CD4-positive, alpha-beta T cell treated with Interleukin-4 for 1 hour (primary cell): ENCODE data around the gene FAH.
A peak's percentile ranks its signal among the peaks of the same experiment; 100 is the strongest.
"Not testable (repeated sequence)": the region's sequence is repeated elsewhere in the genome, so short reads cannot be mapped to it uniquely, and the experiment has no call there.

ENCODE experiments used
- DNase-seq, 2 donors: peaks; one replicate each; pipeline ENCODE4 v3.0.0-alpha.2; 2020 to 2022

Gene FAH

GRCh38 chr15:80152896-80153876 is at the start of gene FAH:
Gene FAH, plus strand, starts transcription at chr15:80152999. Its CDS starts 56 bp downstream, at chr15:80153055.
- peak; percentile 34 to 47 for DNase-seq

- DNase-seq: no peak
Measured at GRCh38 chr15:80105193-80105592, 47.6 kb upstream of the FAH start.

DNA sequence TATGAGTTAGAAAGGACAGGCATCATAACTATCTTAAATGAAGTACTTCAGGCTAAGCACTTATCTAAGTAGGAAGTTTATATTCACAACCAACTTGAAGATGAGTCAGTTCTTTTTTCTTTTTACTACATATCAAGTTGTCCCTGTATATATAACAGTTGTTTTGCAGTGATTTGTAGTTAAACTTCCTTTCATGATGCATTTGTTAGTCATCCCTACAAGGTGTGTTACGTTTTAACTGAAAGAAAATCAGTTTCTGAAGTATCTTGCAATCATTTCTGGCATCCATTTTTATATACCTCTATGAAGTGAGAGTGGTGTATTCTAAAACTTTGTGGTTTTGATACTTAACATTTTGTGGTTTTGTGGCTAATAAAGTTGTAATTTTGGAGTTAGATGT is 47.2 kb upstream of the FAH start:
- no peak for DNase-seq

DNA sequence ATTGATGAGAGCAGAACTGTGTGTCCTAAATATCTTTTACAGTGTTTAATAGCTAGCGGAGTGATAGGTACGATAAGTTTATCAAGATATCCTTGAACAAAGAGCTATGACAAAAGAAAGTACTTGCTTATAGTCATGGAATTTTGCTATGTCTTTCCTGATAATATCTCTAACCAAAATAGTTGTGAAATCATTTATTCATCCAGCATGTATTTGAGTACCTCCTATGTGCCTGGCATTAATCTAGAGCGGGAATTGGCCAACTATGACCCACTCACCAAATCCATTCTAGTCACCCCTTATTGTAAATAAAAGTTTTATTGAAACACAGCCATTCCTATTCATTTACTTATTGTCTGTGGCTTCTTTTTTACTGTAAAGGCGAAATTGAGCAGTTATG is 46.7 kb upstream of the FAH start:
- no peak for DNase-seq

- DNase-seq: no peak
Measured at GRCh38 chr15:80107204-80107603, 45.6 kb upstream of the FAH start.

DNA sequence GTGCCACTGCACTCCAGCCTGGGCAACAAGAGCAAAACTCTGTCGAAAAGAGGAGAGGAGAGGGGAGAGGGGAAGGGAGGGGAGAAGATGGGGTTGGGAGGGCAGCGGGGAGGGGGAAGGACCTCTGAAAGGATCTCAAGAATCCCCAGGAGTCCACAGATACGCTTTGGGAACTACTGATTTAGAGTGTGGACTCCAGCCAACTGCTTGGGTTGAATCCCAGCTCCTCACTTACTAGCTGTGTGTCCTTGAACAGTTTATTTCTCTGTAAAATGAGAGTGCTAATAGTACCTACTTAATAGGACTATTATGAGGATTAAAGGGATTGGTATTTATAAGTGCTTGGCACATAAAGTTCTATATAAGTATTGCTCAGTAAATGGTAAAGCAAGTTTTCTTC is 45.0 kb upstream of the FAH start:
- DNase-seq: no peak

GRCh38 chr15:80109388-80109787 is 43.4 kb upstream of the FAH start:
- DNase-seq: no peak

DNA sequence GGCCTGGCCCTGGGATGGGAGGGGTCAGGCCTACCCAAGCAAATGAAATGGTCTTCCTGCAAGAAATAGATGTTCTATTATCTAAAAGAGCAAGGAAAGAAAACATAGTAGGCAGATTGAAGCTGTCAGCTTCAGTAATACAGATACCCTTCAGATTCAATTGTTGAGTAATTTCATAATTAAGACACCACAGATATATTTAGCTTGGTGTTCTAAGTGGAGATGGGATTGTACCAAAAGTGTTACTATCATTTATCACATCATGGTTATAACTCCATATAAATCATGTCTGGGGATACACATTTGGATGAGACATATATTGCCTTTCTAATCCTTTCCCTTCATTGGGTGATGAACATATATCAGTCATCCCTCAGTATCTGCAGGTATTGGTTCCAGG is 41.9 kb upstream of the FAH start:
- no peak for DNase-seq

GRCh38 chr15:80114114-80114513 is 38.7 kb upstream of the FAH start:
- no peak for DNase-seq

GRCh38 chr15:80115021-80115420 is 37.8 kb upstream of the FAH start:
- no peak for DNase-seq

GRCh38 chr15:80118956-80119355 is 33.8 kb upstream of the FAH start:
- no peak for DNase-seq

DNA sequence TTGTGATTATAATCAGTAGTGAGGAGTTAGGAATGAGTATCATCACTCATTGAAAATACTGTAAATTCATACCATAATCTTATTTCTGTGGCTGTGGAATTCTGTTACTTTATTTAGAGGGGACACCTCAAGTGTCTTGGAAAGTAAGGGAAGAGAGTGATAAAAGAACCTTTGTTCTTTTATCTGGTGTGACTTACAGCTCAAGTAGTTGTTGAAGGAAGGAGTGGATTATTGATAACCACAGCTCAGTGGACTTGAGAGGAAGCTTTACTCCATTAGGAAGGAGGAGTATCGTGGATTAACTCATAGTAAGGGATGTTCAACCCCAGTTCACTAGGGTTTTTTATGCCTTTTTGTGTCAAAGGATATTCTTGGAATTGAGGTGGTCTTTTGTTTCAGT is 32.2 kb upstream of the FAH start:
- DNase-seq: no peak

DNA sequence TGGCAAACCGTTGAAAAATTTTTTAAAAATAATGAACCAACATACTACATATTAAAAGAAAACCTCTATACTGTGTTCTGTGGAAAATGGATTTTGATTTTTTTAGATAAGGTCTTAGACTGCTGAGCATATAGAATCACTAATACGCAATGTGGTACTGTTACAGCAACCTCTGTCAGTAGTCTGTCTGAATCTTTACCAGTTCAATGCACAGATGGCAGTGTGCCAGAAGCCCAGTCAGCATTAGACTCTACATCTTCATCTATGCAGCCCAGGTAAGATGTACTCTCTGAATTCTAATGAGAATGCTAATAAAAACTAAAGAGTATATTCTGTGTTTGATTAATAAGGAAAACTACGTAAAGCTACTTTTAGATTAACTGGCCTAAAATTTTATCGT is 31.3 kb upstream of the FAH start:
- DNase-seq: no peak

- DNase-seq: no peak
Measured at GRCh38 chr15:80123034-80123433, 29.8 kb upstream of the FAH start.

GRCh38 chr15:80127253-80127652 is 25.5 kb upstream of the FAH start:
- not testable (repeated sequence) for DNase-seq

- no peak for DNase-seq
Measured at GRCh38 chr15:80127911-80128310, 24.9 kb upstream of the FAH start.

GRCh38 chr15:80132382-80132781 is 20.4 kb upstream of the FAH start:
- no peak for DNase-seq

- no peak for DNase-seq
Measured at GRCh38 chr15:80136854-80137253, 15.9 kb upstream of the FAH start.

DNA sequence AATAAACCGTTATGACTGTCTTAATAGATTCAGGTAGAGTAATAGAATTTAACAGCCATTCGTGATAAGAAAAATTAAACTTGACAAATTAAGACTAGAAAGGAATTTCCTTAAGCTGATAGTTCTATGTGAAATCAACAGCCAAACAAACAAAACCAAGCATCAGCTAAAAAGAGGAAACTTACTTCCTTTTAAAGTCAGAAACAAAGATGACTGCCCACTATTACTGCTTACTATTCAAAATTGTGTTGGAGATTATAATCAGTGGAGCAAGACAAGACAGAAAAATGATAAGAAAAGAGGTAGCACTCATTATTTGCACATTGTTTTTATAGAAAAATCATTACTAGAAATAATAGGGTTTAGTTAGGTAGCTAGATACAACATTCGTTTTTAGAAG is 13.8 kb upstream of the FAH start:
- DNase-seq: no peak

GRCh38 chr15:80140909-80141308 is 11.9 kb upstream of the FAH start:
- no peak for DNase-seq

GRCh38 chr15:80141916-80142598 is 10.7 kb upstream of the FAH start:
- no peak for DNase-seq

GRCh38 chr15:80142646-80143045 is 10.2 kb upstream of the FAH start:
- DNase-seq: no peak

DNA sequence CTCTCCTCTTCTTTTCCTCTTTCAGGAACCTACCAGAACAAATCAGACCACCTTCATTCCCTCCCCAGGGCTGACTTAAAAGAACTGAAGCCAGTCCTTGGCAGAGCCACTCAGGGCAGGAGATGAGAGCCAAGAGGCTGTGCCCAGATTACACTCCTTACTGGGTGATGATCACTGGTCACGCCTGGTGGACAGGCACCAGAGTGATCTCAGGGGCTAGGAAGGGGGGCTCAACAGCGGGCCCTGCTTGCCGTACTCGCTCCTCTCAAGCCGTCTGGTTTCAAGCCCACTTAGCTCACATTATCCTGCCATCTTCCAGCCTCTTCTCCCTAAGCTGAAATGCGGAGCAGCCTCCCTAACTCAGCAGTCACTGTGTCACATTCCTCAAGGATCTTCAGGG is 1.7 kb upstream of the FAH start:
- DNase-seq: no peak

- no peak for DNase-seq
Measured at GRCh38 chr15:80151576-80151975, 1.2 kb upstream of the FAH start.
